Dermis lymphatic vessel endothelial cell (primary cell): ENCODE data around the gene VPS37D. TPM values are rescaled to one million over a fixed set of nuclear protein-coding genes. Genes with fewer than 3 reads are reported as not detected.

ENCODE experiments used
- total RNA-seq: library from RNA; depleted of rRNA; stranded (reverse); fragments of >200 nt; gene quantifications from 2 replicates; pipeline ENCODE4 v1.2.1, GENCODE V29; 2014

The VPS37D gene
- total RNA-seq = 2.5 and 3.5 TPM in 2 replicates

GRCh38 chr7:73667344-73668102, at the start of gene VPS37D:
TSS of gene VPS37D (plus strand) at chr7:73667831. CDS start at chr7:73667959, 128 bp downstream.

GRCh38 chr7:73623798-73624668, 43.6 kb upstream of the VPS37D start, which contains the start of gene MLXIPL:
TSS of gene MLXIPL (minus strand) at chr7:73624522. CDS start at chr7:73624492, 30 bp downstream.

GRCh38 chr7:73683056-73683787, 15.6 kb downstream of the VPS37D start, which contains the start of the genes BUD23 and DNAJC30:
TSS of gene BUD23 (plus strand) at chr7:73683597. CDS start at chr7:73683626, 29 bp downstream.
TSS of gene DNAJC30 (minus strand) at chr7:73683453. CDS start at chr7:73683423, 30 bp downstream.

GRCh38 chr7:73718905-73719805, 51.5 kb downstream of the VPS37D start, which contains the start of gene STX1A:
TSS of gene STX1A (minus strand) at chr7:73719669. CDS start at chr7:73719631, 38 bp downstream.

Other genes with a start within 250 kb of the VPS37D start
- gene FZD9, start 234.1 kb upstream of the VPS37D start, total RNA-seq = 13.4 and 13.5 TPM in 2 replicates
- 36.2 and 47.1 TPM in 2 replicates for gene BAZ1B, start 145.5 kb upstream of the VPS37D start, total RNA-seq
- gene BCL7B, start 110.1 kb upstream of the VPS37D start, total RNA-seq = 20.5 and 22.9 TPM in 2 replicates
- gene TBL2, start 89.3 kb upstream of the VPS37D start, total RNA-seq = 41.5 and 56.5 TPM in 2 replicates
- gene MLXIPL, start 43.3 kb upstream of the VPS37D start, total RNA-seq = not detected in 2 replicates
- gene DNAJC30, start 15.6 kb downstream of the VPS37D start, total RNA-seq = 1.5 and 2.4 TPM in 2 replicates
- gene BUD23, start 15.8 kb downstream of the VPS37D start, total RNA-seq = 32.2 and 35.8 TPM in 2 replicates
- gene STX1A, start 51.8 kb downstream of the VPS37D start, total RNA-seq = 3.1 and 8.9 TPM in 2 replicates
- gene ABHD11, start 71.0 kb downstream of the VPS37D start, total RNA-seq = 5.4 TPM in 2 replicates
- gene CLDN3, start 102.4 kb downstream of the VPS37D start, total RNA-seq = 0.11 TPM in 1 of 2 replicates, not detected in the other
- gene CLDN4, start 163.2 kb downstream of the VPS37D start, total RNA-seq = under 0.01 and 0.11 TPM in 2 replicates
- 4.4 and 6.2 TPM in 2 replicates for gene METTL27, start 174.7 kb downstream of the VPS37D start, total RNA-seq
- gene TMEM270, start 193.3 kb downstream of the VPS37D start, total RNA-seq = not detected in 2 replicates